ENCODE data around the gene MDGA2. TPM values are rescaled to one million over a fixed set of nuclear protein-coding genes. Genes with fewer than 3 reads are reported as not detected.

The MDGA2 gene
- total RNA-seq, 1 experiment from 2014 or later: not detected

GRCh38 chr14:47039336-47039735 lies 636.1 kb downstream of the MDGA2 start (continued):
- no peak for TF ChIP-seq SIN3A (IDR thresholded peaks at IDR 0.05; ENCODE audit: low read depth)
- TF ChIP-seq CTCF (IDR thresholded peaks at IDR 0.05 in 2 of 3, conservative IDR thresholded peaks at IDR 0.05 in 1 of 3; ENCODE audit: borderline replicate concordance in 1 of 3, insufficient read depth in 1 of 3, low read depth in 2 of 3, low read length in 2 of 3): no peak
- no peak for TF ChIP-seq ELF1 (IDR thresholded peaks at IDR 0.05; ENCODE audit: borderline replicate concordance, low read depth)
- no peak for TF ChIP-seq ZNF274 (IDR thresholded peaks at IDR 0.05; ENCODE audit: low read depth, low read length)

GRCh38 chr14:47022721-47023120 lies 652.7 kb downstream of the MDGA2 start:
- H3K4me1 ChIP-seq (ENCODE audit: control insufficient read depth in 1 of 2, insufficient read depth in 2 of 2, low read length in 2 of 2): no peaks in the 10 kb centered on the region
- POLR2A ChIA-PET: no interaction called here

More at GRCh38 chr14:47022721-47023120, 652.7 kb downstream of the MDGA2 start:
- Histone ChIP-seq H3K4me3 (replicated peaks in 1 of 2; ENCODE audit: low read depth in 1 of 2, low read length in 2 of 2) (no peak overlapping the region), H4K20me1 (ENCODE audit: insufficient read depth) (no peaks in the 10 kb centered on the region; the same call in 1 of the 2 replicates), H3K79me2 (ENCODE audit: insufficient read depth, low read length) (no peaks in the 10 kb centered on the region), H3K9me3 (ENCODE audit: control insufficient read depth in 1 of 2, insufficient read depth in 1 of 2, low read depth in 1 of 2, low read length in 2 of 2) (no peaks in the 10 kb centered on the region), H3K36me3 (ENCODE audit: control insufficient read depth in 1 of 2, insufficient read depth in 2 of 2, low read length in 2 of 2) (no peaks in the 10 kb centered on the region), H3K27me3 (ENCODE audit: insufficient read depth, low read length) (no peaks in the 10 kb centered on the region), H3K27ac (ENCODE audit: low read depth, low read length) (no peak overlapping the region), H3K9ac (ENCODE audit: low read length) (no peak overlapping the region), H3K4me2 (ENCODE audit: low read length) (no peak overlapping the region), H2AFZ (ENCODE audit: low read depth, low read length, poor library complexity, severe bottlenecking) (no peak overlapping the region), H3K9me2 (ENCODE audit: insufficient read depth) (no peaks in the 10 kb centered on the region)
- no peak for TF ChIP-seq FOSL1 (IDR thresholded peaks at IDR 0.05; ENCODE audit: low read depth)
- no peak for TF ChIP-seq ATF3 (IDR thresholded peaks at IDR 0.05)
- TF ChIP-seq SIN3A (IDR thresholded peaks at IDR 0.05; ENCODE audit: low read depth): no peak
- TF ChIP-seq CTCF (IDR thresholded peaks at IDR 0.05 in 2 of 3, conservative IDR thresholded peaks at IDR 0.05 in 1 of 3; ENCODE audit: borderline replicate concordance in 1 of 3, insufficient read depth in 1 of 3, low read depth in 2 of 3, low read length in 2 of 3): no peak
- TF ChIP-seq EGR1 (IDR thresholded peaks at IDR 0.05; ENCODE audit: low read depth): no peak
- TF ChIP-seq CBX3 (IDR thresholded peaks at IDR 0.05; ENCODE audit: low read depth): no peak
- no peak for TF ChIP-seq POLR2A (IDR thresholded peaks at IDR 0.05; ENCODE audit: borderline replicate concordance, extremely low read depth, insufficient read depth, insufficient read length)
- TF ChIP-seq MAX (IDR thresholded peaks at IDR 0.05): no peak
- TF ChIP-seq EZH2phosphoT487 (IDR thresholded peaks at IDR 0.05; ENCODE audit: borderline replicate concordance): no peak
- TF ChIP-seq TCF7L2 (IDR thresholded peaks at IDR 0.05; ENCODE audit: borderline replicate concordance, extremely low read depth, insufficient read depth, insufficient read length): no peak
- TF ChIP-seq ZBTB33 (IDR thresholded peaks at IDR 0.05; ENCODE audit: extremely low read depth, insufficient replicate concordance, low read length): no peak
- no peak for TF ChIP-seq ELF1 (IDR thresholded peaks at IDR 0.05; ENCODE audit: borderline replicate concordance, low read depth)
- no peak for TF ChIP-seq SP1 (IDR thresholded peaks at IDR 0.05; ENCODE audit: low read depth)
- no peak for TF ChIP-seq ZFX (IDR thresholded peaks at IDR 0.05)
- TF ChIP-seq SRF (IDR thresholded peaks at IDR 0.05; ENCODE audit: low read depth): no peak
- TF ChIP-seq CEBPB (IDR thresholded peaks at IDR 0.05; ENCODE audit: low read depth): no peak
- no peak for TF ChIP-seq RAD21 (IDR thresholded peaks at IDR 0.05; ENCODE audit: low read depth)
- ATAC-seq (no peak), DNase-seq (ENCODE audit: low read depth, low spot score) (no peak)
- BruUV-seq (replicated peaks): no TSS peak
- CTCF ChIA-PET: no interaction called here
- intact Hi-C loops (cut with micrococcal nuclease): no loop called here
- RAD21 ChIA-PET (ENCODE audit: low non-redundant PET in 1 of 2, low total read pairs in 2 of 2, uncharacterized antibody in 2 of 2, unreplicated experiment in 2 of 2): no interaction called here
